ENCODE results near the gene CDK5R2. TPM values are rescaled to one million over a fixed set of nuclear protein-coding genes. Genes with fewer than 3 reads are reported as not detected.

The CDK5R2 gene
- total RNA-seq, 2 donors from 2014 or later = 0.81 to 0.95 TPM

DNA sequence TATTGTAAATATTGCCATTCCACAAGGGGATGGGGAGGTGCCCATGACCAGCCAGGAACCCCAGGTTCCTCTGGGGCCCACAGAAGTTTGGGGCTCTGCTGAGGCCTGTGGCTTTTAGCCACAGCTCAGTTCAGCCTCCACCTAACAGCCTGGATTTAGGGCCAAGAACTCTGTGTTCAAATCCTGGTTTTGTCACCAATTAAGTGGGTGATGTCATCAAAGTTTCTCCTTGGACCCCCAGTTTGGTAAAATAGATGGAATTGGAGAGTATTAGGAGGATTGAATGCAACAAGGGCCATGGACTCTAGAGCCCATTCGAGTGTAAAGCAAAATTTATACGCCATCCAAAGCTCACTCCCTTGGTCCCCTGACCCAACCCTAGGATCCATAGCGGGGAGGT, 28.7 kb downstream of the CDK5R2 start:
- Mint-ChIP-seq H3K4me1 (peaks cover 3% of the 10 kb centered on the region), H3K27ac (no peak overlapping the region), H3K9me3 (no peaks in the 10 kb centered on the region), H3K36me3 (ENCODE audit: low read depth) (no peaks in the 10 kb centered on the region), H3K4me3 (no peak overlapping the region), H3K27me3 (ENCODE audit: insufficient read depth) (peaks cover 98% of the 10 kb centered on the region)
- H3K9me3 ChIP-seq (ENCODE audit: control insufficient read depth, low read length) = no peaks in the 10 kb centered on the region
- no peak for DNase-seq
- peaks cover 100% of the 10 kb centered on the region for H3K27me3 ChIP-seq (ENCODE audit: control insufficient read depth, insufficient read depth, low read length, poor library complexity, severe bottlenecking)
- H3K27ac ChIP-seq (ENCODE audit: low read depth, low read length) = no peak overlapping the region
- no peak overlapping the region for H3K9ac ChIP-seq (ENCODE audit: extremely low read depth, low read length, poor library complexity, severe bottlenecking)
- H3K36me3 ChIP-seq (ENCODE audit: control insufficient read depth, insufficient read depth, low read length) = no peaks in the 10 kb centered on the region
- H3K4me3 ChIP-seq (ENCODE audit: low read length) = no peak overlapping the region
- TF ChIP-seq, protein P1, sequence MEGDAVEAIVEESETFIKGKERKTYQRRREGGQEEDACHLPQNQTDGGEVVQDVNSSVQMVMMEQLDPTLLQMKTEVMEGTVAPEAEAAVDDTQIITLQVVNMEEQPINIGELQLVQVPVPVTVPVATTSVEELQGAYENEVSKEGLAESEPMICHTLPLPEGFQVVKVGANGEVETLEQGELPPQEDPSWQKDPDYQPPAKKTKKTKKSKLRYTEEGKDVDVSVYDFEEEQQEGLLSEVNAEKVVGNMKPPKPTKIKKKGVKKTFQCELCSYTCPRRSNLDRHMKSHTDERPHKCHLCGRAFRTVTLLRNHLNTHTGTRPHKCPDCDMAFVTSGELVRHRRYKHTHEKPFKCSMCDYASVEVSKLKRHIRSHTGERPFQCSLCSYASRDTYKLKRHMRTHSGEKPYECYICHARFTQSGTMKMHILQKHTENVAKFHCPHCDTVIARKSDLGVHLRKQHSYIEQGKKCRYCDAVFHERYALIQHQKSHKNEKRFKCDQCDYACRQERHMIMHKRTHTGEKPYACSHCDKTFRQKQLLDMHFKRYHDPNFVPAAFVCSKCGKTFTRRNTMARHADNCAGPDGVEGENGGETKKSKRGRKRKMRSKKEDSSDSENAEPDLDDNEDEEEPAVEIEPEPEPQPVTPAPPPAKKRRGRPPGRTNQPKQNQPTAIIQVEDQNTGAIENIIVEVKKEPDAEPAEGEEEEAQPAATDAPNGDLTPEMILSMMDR (conservative IDR thresholded peaks at IDR 0.05) = no peak
- H3K4me1 ChIP-seq (ENCODE audit: control insufficient read depth, insufficient read depth, low read length) = no peaks in the 10 kb centered on the region
- 43% methylated on average over 3 of the region's 3 CpGs; no CpG with 5 or more reads in 1 of the 2 experiments for WGBS, 2 experiments (ENCODE audit: insufficient coverage in 1 of 2, insufficient read length in 1 of 2)

DNA sequence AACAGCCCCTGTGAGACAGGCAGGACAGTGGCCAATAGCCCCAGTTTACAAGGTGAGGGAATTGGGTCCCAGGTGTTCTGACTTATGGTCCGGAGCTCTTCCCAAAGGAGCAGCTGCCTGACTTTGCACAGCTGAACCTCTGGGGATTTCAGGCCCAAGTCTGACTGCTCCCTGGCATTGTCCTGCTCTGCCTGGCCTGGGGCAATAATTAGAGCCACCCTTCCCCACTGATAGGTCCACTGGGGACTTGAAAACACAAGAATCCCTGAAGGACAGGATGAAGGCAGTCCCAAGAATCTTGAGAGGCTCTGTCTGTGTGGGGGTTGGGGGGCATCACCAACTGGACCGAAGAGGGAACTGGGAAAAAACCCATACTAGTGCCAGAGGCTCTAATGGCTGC, 29.2 kb downstream of the CDK5R2 start:
- Histone ChIP-seq H3K27ac (ENCODE audit: low read depth, low read length) (no peak overlapping the region), H3K9me3 (ENCODE audit: control insufficient read depth, low read length) (no peaks in the 10 kb centered on the region), H3K4me3 (ENCODE audit: low read length) (no peak overlapping the region), H3K36me3 (ENCODE audit: control insufficient read depth, insufficient read depth, low read length) (no peaks in the 10 kb centered on the region), H3K4me1 (ENCODE audit: control insufficient read depth, insufficient read depth, low read length) (peaks cover 2% of the 10 kb centered on the region), H3K27me3 (ENCODE audit: control insufficient read depth, insufficient read depth, low read length, poor library complexity, severe bottlenecking) (peaks cover 100% of the 10 kb centered on the region), H3K9ac (ENCODE audit: extremely low read depth, low read length, poor library complexity, severe bottlenecking) (no peak overlapping the region)
- Mint-ChIP-seq H3K4me3 (no peak overlapping the region), H3K9me3 (no peaks in the 10 kb centered on the region), H3K4me1 (peaks cover 3% of the 10 kb centered on the region), H3K27me3 (ENCODE audit: insufficient read depth) (peaks cover 96% of the 10 kb centered on the region), H3K27ac (no peak overlapping the region), H3K36me3 (ENCODE audit: low read depth) (no peaks in the 10 kb centered on the region)
- 58 to 79% methylated on average over 2 of the region's 2 CpGs for WGBS, 2 experiments (ENCODE audit: insufficient coverage in 1 of 2, insufficient read length in 1 of 2)
- no peak for DNase-seq
- TF ChIP-seq, protein P1 (conservative IDR thresholded peaks at IDR 0.05) = no peak

DNA sequence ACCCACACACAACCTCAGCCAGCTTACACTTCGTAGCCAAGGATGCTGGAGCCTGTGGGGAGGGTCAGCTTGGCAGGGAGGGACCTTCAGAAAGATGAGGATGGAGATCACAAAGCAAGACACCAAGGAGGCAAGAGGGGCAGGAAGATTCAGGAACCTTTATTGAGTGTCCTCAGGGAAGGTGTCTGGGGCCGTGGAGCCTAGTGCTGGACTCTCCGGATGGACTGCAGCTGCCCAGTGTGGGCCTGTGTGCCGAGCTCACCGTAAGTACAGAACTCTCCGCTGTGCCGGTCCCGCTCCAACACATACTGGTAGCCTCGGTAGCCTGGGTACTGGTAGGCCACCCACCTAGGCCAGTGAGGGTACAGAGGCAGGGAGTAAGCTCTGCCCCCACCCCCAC, 30.6 kb downstream of the CDK5R2 start:
- DNase-seq = no peak
- TF ChIP-seq, protein P1 (conservative IDR thresholded peaks at IDR 0.05) = no peak
- Mint-ChIP-seq H3K4me1 (peaks cover 3% of the 10 kb centered on the region), H3K4me3 (no peak overlapping the region), H3K27me3 (ENCODE audit: insufficient read depth) (peaks cover 97% of the 10 kb centered on the region), H3K27ac (no peak overlapping the region), H3K36me3 (ENCODE audit: low read depth) (no peaks in the 10 kb centered on the region), H3K9me3 (no peaks in the 10 kb centered on the region)
- 8 to 36% methylated on average over 2 to 9 of the region's 9 CpGs for WGBS, 2 experiments (ENCODE audit: insufficient coverage in 1 of 2, insufficient read length in 1 of 2)
- Histone ChIP-seq H3K27me3 (ENCODE audit: control insufficient read depth, insufficient read depth, low read length, poor library complexity, severe bottlenecking) (peaks cover 100% of the 10 kb centered on the region), H3K27ac (ENCODE audit: low read depth, low read length) (no peak overlapping the region), H3K36me3 (ENCODE audit: control insufficient read depth, insufficient read depth, low read length) (no peaks in the 10 kb centered on the region), H3K4me3 (ENCODE audit: low read length) (no peak overlapping the region), H3K4me1 (ENCODE audit: control insufficient read depth, insufficient read depth, low read length) (peaks cover 4% of the 10 kb centered on the region), H3K9ac (ENCODE audit: extremely low read depth, low read length, poor library complexity, severe bottlenecking) (no peak overlapping the region), H3K9me3 (ENCODE audit: control insufficient read depth, low read length) (no peaks in the 10 kb centered on the region)

Measured in endodermal cell (in vitro differentiated cells).